ENCODE measurements around the gene ANKMY2.

DNA sequence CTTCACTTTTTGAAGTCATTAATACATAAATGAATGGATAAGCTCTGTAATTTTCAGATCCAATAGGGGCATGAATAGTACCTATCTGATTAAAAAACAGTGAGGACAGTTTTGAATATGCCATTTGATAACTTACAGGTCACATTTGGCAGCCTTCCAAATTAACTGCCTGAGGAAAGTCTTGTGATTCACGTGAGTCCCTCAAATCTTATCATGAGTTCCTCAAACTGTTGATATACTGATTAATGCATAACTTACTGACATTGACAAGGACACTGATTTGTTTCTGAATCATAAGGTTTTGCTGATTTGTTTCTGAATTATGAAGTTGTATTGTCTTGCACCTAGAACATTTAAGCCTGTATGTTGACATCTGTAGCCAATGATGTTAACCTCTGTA lies 55.1 kb downstream of the ANKMY2 start:
- no peak for TF ChIP-seq EP300 (IDR thresholded peaks at IDR 0.05)
- TF ChIP-seq, protein P1, sequence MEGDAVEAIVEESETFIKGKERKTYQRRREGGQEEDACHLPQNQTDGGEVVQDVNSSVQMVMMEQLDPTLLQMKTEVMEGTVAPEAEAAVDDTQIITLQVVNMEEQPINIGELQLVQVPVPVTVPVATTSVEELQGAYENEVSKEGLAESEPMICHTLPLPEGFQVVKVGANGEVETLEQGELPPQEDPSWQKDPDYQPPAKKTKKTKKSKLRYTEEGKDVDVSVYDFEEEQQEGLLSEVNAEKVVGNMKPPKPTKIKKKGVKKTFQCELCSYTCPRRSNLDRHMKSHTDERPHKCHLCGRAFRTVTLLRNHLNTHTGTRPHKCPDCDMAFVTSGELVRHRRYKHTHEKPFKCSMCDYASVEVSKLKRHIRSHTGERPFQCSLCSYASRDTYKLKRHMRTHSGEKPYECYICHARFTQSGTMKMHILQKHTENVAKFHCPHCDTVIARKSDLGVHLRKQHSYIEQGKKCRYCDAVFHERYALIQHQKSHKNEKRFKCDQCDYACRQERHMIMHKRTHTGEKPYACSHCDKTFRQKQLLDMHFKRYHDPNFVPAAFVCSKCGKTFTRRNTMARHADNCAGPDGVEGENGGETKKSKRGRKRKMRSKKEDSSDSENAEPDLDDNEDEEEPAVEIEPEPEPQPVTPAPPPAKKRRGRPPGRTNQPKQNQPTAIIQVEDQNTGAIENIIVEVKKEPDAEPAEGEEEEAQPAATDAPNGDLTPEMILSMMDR (IDR thresholded peaks at IDR 0.05) = no peak
- no peak for TF ChIP-seq POLR2A (IDR thresholded peaks at IDR 0.05)

Data from sigmoid colon (tissue), 4 donors.